ENCODE results near the gene ZNF835. TPM values are rescaled to one million over a fixed set of nuclear protein-coding genes. Genes with fewer than 3 reads are reported as not detected.

The ZNF835 gene
- total RNA-seq, 1 experiment from 2014 or later: 0.07 TPM

DNA sequence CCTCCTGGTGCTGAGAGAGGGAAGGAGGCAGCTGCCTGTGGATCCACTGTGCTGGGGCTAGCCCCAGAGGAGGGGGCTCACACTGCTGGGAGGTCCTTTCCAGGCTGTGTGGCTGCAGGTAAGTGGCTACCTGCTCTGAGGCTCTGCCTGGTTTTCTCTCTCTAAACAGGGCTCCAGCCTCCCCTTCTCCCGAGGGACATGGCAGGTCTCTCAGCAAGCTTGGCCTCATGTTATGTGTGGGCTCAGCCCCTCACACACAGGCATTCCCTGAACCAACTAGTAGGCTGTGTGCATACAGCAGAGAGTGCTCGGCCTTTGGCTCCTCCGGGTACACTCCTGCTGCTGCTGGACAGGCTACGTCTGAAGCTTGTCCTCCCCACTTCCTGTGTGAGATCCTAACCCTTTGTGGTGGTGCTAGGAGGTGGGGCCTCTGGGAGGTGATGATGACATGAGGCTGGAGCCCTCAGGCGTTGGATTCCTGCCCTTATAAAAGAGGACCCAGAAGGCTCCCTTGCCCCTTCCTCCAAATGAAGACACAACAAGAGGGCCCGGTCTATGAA is 4.2 kb downstream of the ZNF835 start:
- Histone ChIP-seq H3K4ac (ENCODE audit: low read depth, low read length) (no peak overlapping the region), H3K79me1 (ENCODE audit: insufficient read depth, low read depth, low read length, poor library complexity, severe bottlenecking) (no peaks in the 10 kb centered on the region), H2AK5ac (ENCODE audit: insufficient read length, low read length) (no peak overlapping the region), H3T11ph (ENCODE audit: low read length) (no peak overlapping the region), H2BK5ac (ENCODE audit: insufficient read length, low read length) (no peak overlapping the region), H2BK120ac (ENCODE audit: low read depth, low read length, poor library complexity, severe bottlenecking) (no peak overlapping the region), H3K23ac (ENCODE audit: insufficient read length, low read depth, low read length) (no peak overlapping the region), H3K23me2 (ENCODE audit: insufficient read length, low read depth, low read length, poor library complexity, severe bottlenecking) (peaks cover 3% of the 10 kb centered on the region), H2BK12ac (ENCODE audit: insufficient read length, low read depth, low read length) (no peak overlapping the region), H4K91ac (ENCODE audit: insufficient read length, low read depth, low read length) (no peak overlapping the region), H2BK20ac (ENCODE audit: low read depth, low read length, poor library complexity, severe bottlenecking) (no peak overlapping the region), H4K20me1 (ENCODE audit: control insufficient read depth, insufficient read depth, insufficient read length) (no peaks in the 10 kb centered on the region), H4K5ac (ENCODE audit: insufficient read length, low read depth, low read length) (no peak overlapping the region), H4K8ac (replicated peaks; ENCODE audit: insufficient read length, low read depth, low read length) (no peak overlapping the region), H3K56ac (ENCODE audit: insufficient read length, low read depth, low read length) (no peak overlapping the region), H3K9me3 (ENCODE audit: control insufficient read depth, low read depth, low read length) (peaks cover 48% of the 10 kb centered on the region), H3K4me1 (ENCODE audit: insufficient read depth, low read length) (no peaks in the 10 kb centered on the region), H3K4me2 (ENCODE audit: insufficient read depth, insufficient read length, low read length) (no peak overlapping the region), H3K27ac (ENCODE audit: insufficient read length, low read depth, low read length) (no peak overlapping the region), H3K79me2 (ENCODE audit: insufficient read depth, low read length) (no peaks in the 10 kb centered on the region; the same call in 1 of the 2 replicates), H2BK15ac (ENCODE audit: low read depth, low read length) (no peak overlapping the region), H3K18ac (ENCODE audit: insufficient read length, low read depth, low read length) (no peak overlapping the region), H3K27me3 (ENCODE audit: insufficient read depth, low read length) (no peaks in the 10 kb centered on the region), H2AFZ (ENCODE audit: low read length) (no peak overlapping the region), H3K9ac (ENCODE audit: extremely low read depth, insufficient read length, low read length) (no peak overlapping the region), H3K14ac (ENCODE audit: insufficient read depth, low read length) (no peak overlapping the region)
- Mint-ChIP-seq H3K4me1 (no peaks in the 10 kb centered on the region), H3K9me3 (peaks cover 82 to 90% of the 10 kb centered on the region in 2 experiments), H3K4me3 (no peak overlapping the region), H3K27ac (no peak overlapping the region), H3K36me3 (ENCODE audit: insufficient read depth in 1 of 3, low read depth in 3 of 3) (peaks cover 19 to 22% (median 20%) of the 10 kb centered on the region in 3 experiments; a peak in 6 of 7 replicates), H3K27me3 (ENCODE audit: low read depth) (peaks cover 2% of the 10 kb centered on the region)
- WGBS (ENCODE audit: extremely low coverage, insufficient read length, low lambda C conversion rate): no CpG with 5 or more reads among the region's 6 CpGs
- TF ChIP-seq, protein P1, sequence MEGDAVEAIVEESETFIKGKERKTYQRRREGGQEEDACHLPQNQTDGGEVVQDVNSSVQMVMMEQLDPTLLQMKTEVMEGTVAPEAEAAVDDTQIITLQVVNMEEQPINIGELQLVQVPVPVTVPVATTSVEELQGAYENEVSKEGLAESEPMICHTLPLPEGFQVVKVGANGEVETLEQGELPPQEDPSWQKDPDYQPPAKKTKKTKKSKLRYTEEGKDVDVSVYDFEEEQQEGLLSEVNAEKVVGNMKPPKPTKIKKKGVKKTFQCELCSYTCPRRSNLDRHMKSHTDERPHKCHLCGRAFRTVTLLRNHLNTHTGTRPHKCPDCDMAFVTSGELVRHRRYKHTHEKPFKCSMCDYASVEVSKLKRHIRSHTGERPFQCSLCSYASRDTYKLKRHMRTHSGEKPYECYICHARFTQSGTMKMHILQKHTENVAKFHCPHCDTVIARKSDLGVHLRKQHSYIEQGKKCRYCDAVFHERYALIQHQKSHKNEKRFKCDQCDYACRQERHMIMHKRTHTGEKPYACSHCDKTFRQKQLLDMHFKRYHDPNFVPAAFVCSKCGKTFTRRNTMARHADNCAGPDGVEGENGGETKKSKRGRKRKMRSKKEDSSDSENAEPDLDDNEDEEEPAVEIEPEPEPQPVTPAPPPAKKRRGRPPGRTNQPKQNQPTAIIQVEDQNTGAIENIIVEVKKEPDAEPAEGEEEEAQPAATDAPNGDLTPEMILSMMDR (conservative IDR thresholded peaks at IDR 0.05): no peak
- DNase-seq: no peak
